GM19035 (cell line): Measurements from ENCODE around the gene CRHR1.

Experiments
- ATAC-seq: cut with Tn5 transposase; IDR thresholded peaks from one replicate; pipeline ENCODE4 v1.9.1; 2021; ENCODE audit not compliant: unreplicated experiment

Gene CRHR1

GRCh38 chr17:45820052-45820780 lies 36.1 kb downstream of the CRHR1 start:
- no peak for ATAC-seq

DNA sequence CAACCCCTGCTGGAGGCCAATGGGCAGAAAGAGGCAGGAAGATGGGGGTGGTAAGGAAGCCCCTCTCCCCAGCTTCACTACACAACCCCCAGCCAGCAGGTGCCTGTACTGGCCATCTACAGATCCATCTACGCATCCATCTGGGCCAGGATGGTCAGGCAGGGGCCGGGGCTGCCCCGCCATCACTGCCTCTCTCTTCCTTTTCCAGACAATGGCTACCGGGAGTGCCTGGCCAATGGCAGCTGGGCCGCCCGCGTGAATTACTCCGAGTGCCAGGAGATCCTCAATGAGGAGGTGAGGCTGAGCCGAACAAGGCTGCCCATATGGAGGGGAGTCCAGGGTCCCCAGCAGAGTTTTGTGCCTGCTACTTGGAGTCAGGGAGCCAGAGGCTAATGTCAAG lies 37.0 kb downstream of the CRHR1 start:
- no peak for ATAC-seq

- no peak for ATAC-seq
These were observed 39.5 kb downstream of the CRHR1 start for GRCh38 chr17:45823598-45823997.

DNA sequence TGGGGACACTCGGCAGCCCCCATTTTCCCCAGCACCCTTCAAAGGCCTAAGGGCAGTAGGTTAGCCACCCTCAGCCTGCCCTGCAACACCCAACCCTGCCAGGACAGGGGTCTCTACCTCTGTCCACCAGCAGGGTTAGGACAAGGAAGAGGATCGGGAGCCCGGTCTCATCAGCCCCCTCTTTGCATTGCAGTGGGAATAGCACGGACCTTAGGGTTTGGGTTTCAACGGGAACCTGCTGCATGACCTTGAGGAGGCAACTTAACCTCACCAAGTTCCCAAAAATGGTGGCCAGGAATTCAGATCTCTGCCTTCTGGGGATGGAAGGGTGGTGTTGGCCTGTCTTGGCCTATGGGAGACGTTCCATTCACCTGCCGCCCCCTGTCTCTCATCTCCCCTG lies 40.4 kb downstream of the CRHR1 start:
- ATAC-seq = no peak

- no peak for ATAC-seq
These were observed 40.9 kb downstream of the CRHR1 start for GRCh38 chr17:45824901-45825492.

DNA sequence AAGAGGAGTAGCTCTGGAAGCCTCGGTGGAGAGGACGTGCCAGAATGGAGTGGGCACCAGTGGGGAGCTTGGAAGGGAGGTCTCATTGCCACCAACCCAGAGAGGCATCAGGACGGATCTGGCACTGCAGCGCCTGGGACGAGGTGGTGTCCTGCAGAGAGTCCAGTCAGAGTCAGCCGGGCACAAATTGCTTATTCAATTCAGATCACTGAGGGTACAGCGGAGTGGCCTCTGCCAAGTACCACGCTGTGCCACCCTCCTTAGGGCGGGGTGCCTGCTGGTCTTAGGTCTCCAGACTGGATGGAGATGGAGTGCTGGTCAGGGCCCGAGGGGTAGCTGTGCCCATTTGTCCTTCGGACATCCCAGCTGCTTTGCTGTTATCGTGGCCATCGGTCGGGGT lies 41.7 kb downstream of the CRHR1 start:
- ATAC-seq = no peak

DNA sequence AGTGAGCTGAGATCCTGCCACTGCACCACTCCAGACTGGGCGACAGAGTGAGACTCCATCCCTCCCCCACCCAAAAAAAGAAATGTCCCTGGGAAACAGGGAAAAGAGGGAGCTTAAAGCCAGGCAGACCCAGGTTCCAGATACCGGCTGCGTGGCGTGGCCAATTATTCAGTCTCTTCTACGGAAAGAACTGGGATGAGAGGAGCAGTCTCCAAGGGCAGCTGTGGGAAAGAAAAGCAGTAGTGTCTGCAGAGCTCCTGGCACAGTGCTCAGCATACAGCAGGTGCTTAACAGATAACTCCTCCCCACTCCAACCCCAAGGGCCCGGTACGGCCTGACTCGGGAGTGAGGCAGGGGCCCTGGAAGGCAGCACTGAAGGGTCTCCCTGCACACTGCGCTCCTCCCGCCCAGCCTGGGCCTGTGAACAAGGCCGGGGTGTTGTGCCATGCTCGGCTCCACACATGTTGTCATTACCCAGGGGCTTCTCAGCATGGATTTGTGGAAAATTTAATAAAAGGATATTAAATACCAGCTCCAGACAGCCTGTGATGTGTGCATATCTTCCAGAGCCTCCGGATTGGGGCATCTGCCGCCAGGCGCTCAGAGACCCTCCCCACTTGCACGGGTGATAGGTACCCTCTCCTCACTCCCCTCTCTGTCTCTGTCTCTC lies 42.9 kb downstream of the CRHR1 start:
- no peak for ATAC-seq

GRCh38 chr17:45828171-45828570 lies 44.1 kb downstream of the CRHR1 start:
- ATAC-seq = no peak

- ATAC-seq = no peak
These were observed 44.5 kb downstream of the CRHR1 start for GRCh38 chr17:45828582-45829133.

- no peak for ATAC-seq
These were observed 49.8 kb downstream of the CRHR1 start for GRCh38 chr17:45833920-45834319.

DNA sequence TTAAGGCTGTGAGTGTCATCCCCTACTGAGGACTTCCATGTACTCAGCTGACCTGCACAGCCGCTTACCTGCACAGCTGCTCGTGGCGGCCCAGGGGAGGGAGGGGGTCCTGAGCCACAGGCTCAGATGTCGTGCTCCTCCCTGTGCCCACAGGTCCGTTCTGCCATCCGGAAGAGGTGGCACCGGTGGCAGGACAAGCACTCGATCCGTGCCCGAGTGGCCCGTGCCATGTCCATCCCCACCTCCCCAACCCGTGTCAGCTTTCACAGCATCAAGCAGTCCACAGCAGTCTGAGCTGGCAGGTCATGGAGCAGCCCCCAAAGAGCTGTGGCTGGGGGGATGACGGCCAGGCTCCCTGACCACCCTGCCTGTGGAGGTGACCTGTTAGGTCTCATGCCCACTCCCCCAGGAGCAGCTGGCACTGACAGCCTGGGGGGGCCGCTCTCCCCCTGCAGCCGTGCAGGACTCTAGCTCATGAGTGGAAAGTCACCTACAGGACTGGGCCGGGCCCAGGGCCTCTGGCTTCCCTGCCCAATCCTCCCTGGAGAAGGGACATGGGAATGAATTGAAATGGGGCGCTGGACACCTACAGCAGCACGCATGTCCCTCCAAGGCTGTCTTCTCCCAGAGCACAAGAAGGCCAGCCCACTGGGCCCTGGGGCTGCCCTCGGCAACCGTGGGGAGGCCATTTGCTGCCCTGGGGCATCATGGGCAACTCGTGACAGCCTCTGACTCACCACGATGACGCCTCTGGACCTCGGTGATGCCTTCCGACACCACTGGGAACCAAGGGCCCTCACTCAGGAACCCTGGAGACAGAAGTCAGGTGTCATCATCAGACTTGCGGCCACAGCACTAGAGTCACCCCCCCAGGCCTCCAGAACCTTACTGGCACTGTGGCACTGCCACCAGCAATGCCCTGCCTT lies 50.6 kb downstream of the CRHR1 start:
- no peak for ATAC-seq

- ATAC-seq = no peak
These were observed 51.4 kb downstream of the CRHR1 start for GRCh38 chr17:45835481-45835880.

DNA sequence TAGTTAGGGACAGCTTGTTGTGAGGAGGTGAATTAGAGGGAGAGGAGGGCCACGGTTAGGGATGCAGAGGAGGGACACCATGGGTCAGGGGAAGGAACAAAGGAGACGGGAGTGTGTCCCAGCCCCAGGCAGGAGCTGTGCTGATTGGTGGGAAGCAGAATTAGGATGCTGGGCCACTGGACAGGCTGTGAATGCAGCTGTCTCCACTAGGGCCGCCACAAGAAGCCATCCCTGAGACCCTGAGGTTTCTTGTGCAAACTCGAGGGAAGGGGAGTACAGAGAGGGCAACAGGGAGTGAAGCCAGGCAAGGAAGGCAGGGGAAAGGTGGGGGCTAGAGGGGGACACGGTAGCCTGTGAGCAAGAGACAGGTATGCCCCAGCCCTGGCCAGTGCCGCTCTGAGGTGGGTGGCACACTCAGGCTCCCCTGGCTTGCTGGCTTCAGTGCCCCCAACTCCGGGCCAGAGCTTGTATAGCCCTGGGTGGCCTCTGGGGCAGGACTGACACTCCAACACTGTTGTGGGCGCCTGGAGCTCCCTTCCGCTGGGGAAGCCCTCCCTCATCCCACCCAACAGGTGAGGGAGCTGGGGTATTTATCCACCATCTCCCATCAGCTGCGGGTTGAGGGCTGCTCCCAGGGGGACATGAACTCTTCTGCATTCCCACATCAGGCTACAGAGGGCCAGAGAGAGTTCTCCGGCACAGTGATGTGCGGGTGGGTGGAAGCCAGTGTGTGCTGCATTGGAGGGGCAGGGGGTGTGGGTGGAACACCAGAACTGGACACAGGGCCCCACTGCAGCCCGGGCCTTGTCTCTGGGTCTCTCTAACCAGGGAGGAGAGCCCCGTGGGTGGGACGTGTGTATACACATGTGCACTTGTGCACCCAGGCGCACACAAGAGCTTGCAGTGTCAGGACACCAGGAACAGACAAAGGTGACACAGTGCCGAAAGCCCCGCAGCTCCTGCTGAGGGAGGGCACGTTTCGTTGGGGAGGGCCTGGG lies 52.2 kb downstream of the CRHR1 start:
- ATAC-seq = no peak

- no peak for ATAC-seq
These were observed 53.1 kb downstream of the CRHR1 start for GRCh38 chr17:45837187-45837586.

GRCh38 chr17:45837603-45838002 lies 53.5 kb downstream of the CRHR1 start:
- no peak for ATAC-seq

- ATAC-seq = no peak
These were observed 54.7 kb downstream of the CRHR1 start for GRCh38 chr17:45838751-45839295.

DNA sequence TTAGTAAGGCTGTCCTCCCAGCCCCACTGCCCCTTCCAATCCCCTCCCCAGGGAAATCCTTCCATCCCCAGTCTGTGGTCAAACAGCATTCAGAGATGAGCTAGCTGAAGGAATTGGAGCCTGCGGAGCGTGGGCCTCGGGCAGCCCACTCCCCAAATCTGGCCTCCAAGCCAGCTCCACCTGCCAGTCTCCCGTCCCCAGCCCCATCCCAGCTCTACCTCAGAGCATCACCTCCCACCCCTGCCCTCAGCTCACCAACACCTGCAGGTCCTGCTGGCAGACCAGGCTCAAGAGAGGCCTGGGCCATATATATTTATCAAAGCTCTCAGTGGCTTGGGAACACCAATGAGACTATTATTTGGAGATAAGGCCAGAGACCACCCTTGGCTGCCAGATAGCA lies 55.3 kb downstream of the CRHR1 start:
- ATAC-seq = no peak

DNA sequence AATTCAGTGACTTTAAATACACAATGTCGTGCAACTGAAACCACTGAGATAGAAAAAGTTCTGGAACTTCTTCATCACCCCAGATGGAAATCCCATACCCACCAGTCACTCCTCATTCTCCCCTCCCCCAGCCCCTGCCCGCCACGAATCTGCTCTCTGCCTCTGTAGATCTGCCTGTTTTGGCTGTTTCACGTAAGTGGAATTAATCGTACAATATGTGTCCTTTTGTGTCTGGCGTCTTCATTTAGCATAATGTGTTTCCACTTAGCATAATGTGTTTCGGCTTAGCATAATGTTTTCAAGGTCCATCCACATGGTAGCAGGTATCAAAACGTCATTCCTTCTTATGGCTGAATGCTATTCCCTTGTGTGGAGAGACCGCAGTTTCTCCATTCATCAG lies 57.1 kb downstream of the CRHR1 start:
- no peak for ATAC-seq

DNA sequence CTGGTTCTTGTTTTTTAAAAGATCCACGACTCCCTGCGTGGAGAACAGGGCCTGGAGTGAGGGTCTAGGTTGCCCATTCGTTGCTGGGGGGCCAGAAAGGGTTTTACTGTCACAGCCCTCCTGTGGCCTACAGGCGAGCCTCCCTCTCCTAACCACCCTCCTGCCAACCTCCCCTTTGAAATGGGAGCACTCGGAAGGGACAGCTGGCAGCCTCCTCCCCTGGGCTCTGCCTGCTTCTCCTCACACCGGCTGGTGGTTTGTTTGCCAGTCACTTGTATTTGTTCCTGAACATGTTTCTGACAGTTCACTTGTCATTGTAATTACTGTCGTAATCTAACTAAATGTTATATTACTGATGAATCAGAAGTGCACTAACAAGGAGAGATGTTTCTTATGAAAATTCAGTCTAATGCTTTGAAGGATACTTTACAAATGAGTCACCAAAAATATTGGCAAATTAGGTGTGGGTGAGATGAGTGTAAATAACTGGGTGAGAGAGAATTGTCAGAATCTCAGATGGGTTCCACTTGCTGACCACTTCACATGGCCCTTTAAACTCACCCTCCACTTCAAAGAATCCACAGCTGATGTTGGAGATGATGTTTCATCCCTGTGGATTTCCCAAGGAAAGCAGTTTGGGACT lies 57.9 kb downstream of the CRHR1 start:
- ATAC-seq = no peak
